Left renal pelvis (tissue), 4 donors: Measurements from ENCODE around the gene DNAJA4. TPM values are rescaled to one million over a fixed set of nuclear protein-coding genes. Genes with fewer than 3 reads are reported as not detected.
A peak's percentile ranks its signal among the peaks of the same experiment; 100 is the strongest.

Experiments
- DNase-seq, 4 donors: peaks; one replicate each; pipeline ENCODE4 v3.0.0-alpha.2; 2013; ENCODE audit warnings: low read depth in 4 of 4, low spot score in 3 of 4
- polyA plus RNA-seq, 4 donors: library from polyadenylated mRNA; unstranded; fragments of 120-200 nt; gene quantifications; one replicate each; pipeline ENCODE4 v1.2.1, GENCODE V29; 2013; ENCODE audit not compliant: insufficient read length in 4 of 4

The DNAJA4 gene
- 10 to 100 TPM; 21.2 to 28.4 (median 25.4) TPM for polyA plus RNA-seq

- peak in 1 of 4 donors; percentile 24 for DNase-seq
Observed at GRCh38 chr15:78264304-78265136, at the start of gene DNAJA4. DNAJA4 (plus strand) TSS chr15:78264562; CDS start chr15:78264764, 202 bp downstream.

- DNase-seq: no peak
Observed at GRCh38 chr15:78216276-78217104, 47.9 kb upstream of the DNAJA4 start.

- no peak for DNase-seq
Observed at GRCh38 chr15:78220713-78221112, 43.6 kb upstream of the DNAJA4 start.

- no peak for DNase-seq
Observed at GRCh38 chr15:78222745-78223395, 41.5 kb upstream of the DNAJA4 start.

GRCh38 chr15:78223396-78224022, 40.9 kb upstream of the DNAJA4 start:
- no peak for DNase-seq

- DNase-seq: no peak
Observed at GRCh38 chr15:78224023-78224411, 40.3 kb upstream of the DNAJA4 start.

GRCh38 chr15:78225783-78226541, 38.4 kb upstream of the DNAJA4 start:
- no peak for DNase-seq

GRCh38 chr15:78228356-78228996, 35.9 kb upstream of the DNAJA4 start:
- DNase-seq: no peak

- no peak for DNase-seq
Observed at GRCh38 chr15:78229431-78230406, 34.6 kb upstream of the DNAJA4 start.

GRCh38 chr15:78232951-78233350, 31.4 kb upstream of the DNAJA4 start:
- DNase-seq: no peak

- DNase-seq: no peak
Observed at GRCh38 chr15:78233496-78233895, 30.9 kb upstream of the DNAJA4 start.

- DNase-seq: no peak
Observed at GRCh38 chr15:78234515-78235040, 29.8 kb upstream of the DNAJA4 start, which contains the start of gene ACSBG1. ACSBG1 (minus strand) TSS chr15:78234565; CDS start chr15:78234501, 64 bp downstream.

GRCh38 chr15:78236491-78236890, 27.9 kb upstream of the DNAJA4 start:
- no peak for DNase-seq

- no peak for DNase-seq
Observed at GRCh38 chr15:78237146-78237545, 27.2 kb upstream of the DNAJA4 start.

GRCh38 chr15:78239811-78240210, 24.6 kb upstream of the DNAJA4 start:
- no peak for DNase-seq

GRCh38 chr15:78241017-78241416, 23.3 kb upstream of the DNAJA4 start:
- peak in 2 of 4 donors; percentile 31 to 45 for DNase-seq

GRCh38 chr15:78242128-78242527, 22.2 kb upstream of the DNAJA4 start:
- DNase-seq: no peak

- no peak for DNase-seq
Observed at GRCh38 chr15:78243058-78243457, 21.3 kb upstream of the DNAJA4 start.
